Upper lobe of left lung (tissue), 4 donors: Measurements from ENCODE around the gene ENOX1.

Experiments used
- POLR2A ChIP-seq, 4 donors: fragments of 450-650 bp; IDR thresholded peaks; one replicate each; pipeline ENCODE4 v1.5.1; 2016 to 2017; ENCODE audit warnings: antibody characterized with exemption in 4 of 4, mild to moderate bottlenecking in 2 of 4
- TF ChIP-seq, protein P1 (sequence below), 6 experiments: fragments of 450-650 bp in 4 of 6; fragments of 200-600 bp in 2 of 6; sonication (generic) in 2 of 6; IDR thresholded peaks; one replicate each; pipeline ENCODE4 v1.5.1; 2016 to 2019; ENCODE audit warnings: antibody characterized with exemption in 6 of 6

DNA sequence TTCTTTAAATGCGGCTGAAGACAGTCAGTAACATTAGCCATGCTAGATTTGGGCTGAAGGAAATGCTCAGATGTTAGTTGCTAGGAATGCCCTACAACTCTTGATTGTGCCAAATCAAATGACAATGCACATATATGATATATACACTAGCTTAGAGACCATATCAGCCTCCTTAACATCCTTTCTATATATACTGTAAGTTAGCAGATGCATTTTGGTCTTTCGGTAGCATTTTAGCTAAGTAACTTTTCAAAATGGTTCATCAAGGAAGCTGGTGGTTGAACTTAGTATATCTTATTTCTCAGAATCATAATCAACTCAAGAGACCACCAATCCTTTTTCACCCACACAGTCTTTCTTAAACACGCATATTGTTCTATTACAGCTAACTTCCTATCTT lies 14.1 kb upstream of the ENOX1 start:
- TF ChIP-seq, protein P1, sequence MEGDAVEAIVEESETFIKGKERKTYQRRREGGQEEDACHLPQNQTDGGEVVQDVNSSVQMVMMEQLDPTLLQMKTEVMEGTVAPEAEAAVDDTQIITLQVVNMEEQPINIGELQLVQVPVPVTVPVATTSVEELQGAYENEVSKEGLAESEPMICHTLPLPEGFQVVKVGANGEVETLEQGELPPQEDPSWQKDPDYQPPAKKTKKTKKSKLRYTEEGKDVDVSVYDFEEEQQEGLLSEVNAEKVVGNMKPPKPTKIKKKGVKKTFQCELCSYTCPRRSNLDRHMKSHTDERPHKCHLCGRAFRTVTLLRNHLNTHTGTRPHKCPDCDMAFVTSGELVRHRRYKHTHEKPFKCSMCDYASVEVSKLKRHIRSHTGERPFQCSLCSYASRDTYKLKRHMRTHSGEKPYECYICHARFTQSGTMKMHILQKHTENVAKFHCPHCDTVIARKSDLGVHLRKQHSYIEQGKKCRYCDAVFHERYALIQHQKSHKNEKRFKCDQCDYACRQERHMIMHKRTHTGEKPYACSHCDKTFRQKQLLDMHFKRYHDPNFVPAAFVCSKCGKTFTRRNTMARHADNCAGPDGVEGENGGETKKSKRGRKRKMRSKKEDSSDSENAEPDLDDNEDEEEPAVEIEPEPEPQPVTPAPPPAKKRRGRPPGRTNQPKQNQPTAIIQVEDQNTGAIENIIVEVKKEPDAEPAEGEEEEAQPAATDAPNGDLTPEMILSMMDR (IDR thresholded peaks at IDR 0.05) = no peak
- TF ChIP-seq POLR2A (IDR thresholded peaks at IDR 0.05) = no peak
